Pancreas (tissue), 10 donors: ENCODE results near the gene RNF144A. TPM values are rescaled to one million over a fixed set of nuclear protein-coding genes. Genes with fewer than 3 reads are reported as not detected.

Experiments used
- ATAC-seq, 4 donors: fragments of 200-7000 bp; cut with Tn5 transposase; one replicate each; pipeline versions ENCODE4 v1.8.0 to v1.9.1; 2020; ENCODE audit warnings: mild to moderate bottlenecking in 4 of 4, moderate library complexity in 4 of 4
- DNase-seq, 6 donors: peaks; one replicate each; pipeline ENCODE4 v3.0.0-alpha.2; 2020
- FAIRE-seq: peaks from 2 replicates; lab custom pipeline; 2012; peaks lifted over from hg19 to GRCh38; lab: Jason Lieb, UNC
- H3K27ac ChIP-seq, 4 donors: fragments of 200-600 bp; sonication (generic); 1 replicate in 3 of 4; 2 replicates in 1 of 4; pipeline versions ENCODE4 v1.5.0 to v1.8.0; 2020
- H3K27me3 ChIP-seq, 4 donors: fragments of 200-600 bp; one replicate each; pipeline ENCODE4 v1.8.0; 2021
- H3K36me3 ChIP-seq, 3 donors: fragments of 200-600 bp; sonication (generic) in 1 of 3; one replicate each; pipeline versions ENCODE4 v1.5.0 to v1.8.0; 2020 to 2021
- H3K4me1 ChIP-seq, 3 donors: fragments of 200-600 bp; one replicate each; pipeline ENCODE4 v1.8.0; 2021
- H3K4me3 ChIP-seq, 4 donors: fragments of 200-600 bp; sonication (generic) in 2 of 4; one replicate each; pipeline versions ENCODE4 v1.5.0 to v1.8.0; 2020 to 2021
- H3K9me3 ChIP-seq, 4 donors: fragments of 200-600 bp; one replicate each; pipeline ENCODE4 v1.8.0; 2021
- CTCF ChIP-seq, 4 donors: fragments of 200-600 bp; sonication (generic) in 3 of 4; IDR thresholded peaks; one replicate each; pipeline versions ENCODE4 v1.5.0 to v1.8.0; 2021; ENCODE audit warnings: antibody characterized with exemption in 4 of 4
- WGBS, 2 donors: extraction: QIAGEN DNeasy Blood & Tissue Kit; methylation state at CpG; one replicate each; pipeline ENCODE4 v1.1.7; 2013; 5-methylcytosine and 5-hydroxymethylcytosine counted together
- intact Hi-C, 3 donors: fragments of 100-400 bp; cut with DNase I; formaldehyde crosslinking; loops; one replicate each; pipeline versions ENCODE4 v1.11.1 to v1.14.2; 2022
- polyA plus RNA-seq, 2 donors: library from polyadenylated mRNA; stranded (reverse); fragments of 200-250 nt; gene quantifications; one replicate each; pipeline ENCODE4 v1.2.3, GENCODE V29; 2013
- total RNA-seq, 6 donors: library from RNA; stranded (reverse); fragmentation: NEBNext Ultra II Directional in 4 of 6; extraction: Animal tissue kit (Norgen Biotek cat#: 25700) in 4 of 6; gene quantifications; one replicate each; pipeline versions ENCODE4 v1.2.1 to v1.2.4, GENCODE V29; 2021 to 2023
- donor health status: healthy with polysubstance abuse.
- donor health status: DM: no; HTN: no; CAD: no; lungs with moderate emphysema.
- donor health status: DM: no; HTN: no; CAD: no.
- donor health status: control.
- donor health status: control.
- donor health status: Bipolar disorder and iron deficiency.
- donor health status: DM: yes; HTN: yes; CAD: no.
- donor health status: DM: no; HTN: no; CAD: no.
- donor health status: DM: no; HTN: no; CAD: no.
- donor health status: DM: yes; HTN: yes; CAD: no.

Gene RNF144A
- total and polyA plus RNA-seq, 8 donors = 9.4 to 78.7 (median 34.1) TPM

- intact Hi-C loops = no loop called here
- no peak overlapping the region for H3K27ac ChIP-seq
Measured at GRCh38 chr2:7026742-7027141, 109.5 kb downstream of the RNF144A start.

GRCh38 chr2:7027411-7027810, 110.2 kb downstream of the RNF144A start:
- Histone ChIP-seq H3K4me3 (no peak overlapping the region), H3K27me3 (no peaks in the 10 kb centered on the region), H3K4me1 (peaks cover 26 to 35% (median 30%) of the 10 kb centered on the region in 3 donors), H3K9me3 (no peaks in the 10 kb centered on the region), H3K27ac (no peak overlapping the region), H3K36me3 (peaks cover 0 to 28% (median 0%) of the 10 kb centered on the region in 3 donors)
- FAIRE-seq = no peak
- WGBS, 2 donors = 42 to 54% methylated on average over 4 of the region's 4 CpGs
- no peak for ATAC-seq
- no peak for TF ChIP-seq CTCF (IDR thresholded peaks at IDR 0.05)
- no peak for DNase-seq
- intact Hi-C loops = no loop called here

More at GRCh38 chr2:7026742-7027141, 109.5 kb downstream of the RNF144A start:
- no peak for TF ChIP-seq CTCF (IDR thresholded peaks at IDR 0.05)
- FAIRE-seq (no peak), ATAC-seq (no peak), DNase-seq (no peak)
- Histone ChIP-seq H3K4me3 (no peak overlapping the region), H3K27me3 (no peaks in the 10 kb centered on the region), H3K36me3 (peaks cover 0 to 28% (median 0%) of the 10 kb centered on the region in 3 donors), H3K4me1 (peaks cover 29 to 35% (median 30%) of the 10 kb centered on the region in 3 donors), H3K9me3 (no peaks in the 10 kb centered on the region)
- WGBS, 2 donors = 74 to 81% methylated on average over 8 of the region's 8 CpGs

GRCh38 chr2:7027956-7028655, 110.9 kb downstream of the RNF144A start:
- ATAC-seq = no peak

GRCh38 chr2:7028846-7029245, 111.6 kb downstream of the RNF144A start:
- Histone ChIP-seq H3K27me3 (no peaks in the 10 kb centered on the region), H3K4me3 (no peak overlapping the region), H3K4me1 (peaks cover 23 to 38% (median 34%) of the 10 kb centered on the region in 3 donors), H3K9me3 (no peaks in the 10 kb centered on the region), H3K27ac (no peak overlapping the region), H3K36me3 (peaks cover 0 to 28% (median 0%) of the 10 kb centered on the region in 3 donors)
- TF ChIP-seq CTCF (IDR thresholded peaks at IDR 0.05) = no peak
- ATAC-seq = no peak
- intact Hi-C loops = no loop called here
- no peak for DNase-seq
- WGBS, 2 donors = 82 to 83% methylated on average over 6 of the region's 6 CpGs
- no peak for FAIRE-seq

More at GRCh38 chr2:7027956-7028655, 110.9 kb downstream of the RNF144A start:
- DNase-seq = no peak
- intact Hi-C loops = no loop called here
- peaks cover 0 to 28% (median 0%) of the 10 kb centered on the region in 3 donors for H3K36me3 ChIP-seq
- H3K4me1 ChIP-seq = peaks cover 30 to 36% (median 31%) of the 10 kb centered on the region in 3 donors
- no peaks in the 10 kb centered on the region for H3K9me3 ChIP-seq
- no peak for FAIRE-seq
- 74 to 80% methylated on average over 15 of the region's 15 CpGs for WGBS, 2 donors
- no peaks in the 10 kb centered on the region for H3K27me3 ChIP-seq
- no peak for TF ChIP-seq CTCF (IDR thresholded peaks at IDR 0.05)
- H3K4me3 ChIP-seq = no peak overlapping the region
- H3K27ac ChIP-seq = no peak overlapping the region
